ENCODE data around the gene KRTAP5-4.
"Not testable (repeated sequence)": the region's sequence is repeated elsewhere in the genome, so short reads cannot be mapped to it uniquely, and the experiment has no call there.

DNA sequence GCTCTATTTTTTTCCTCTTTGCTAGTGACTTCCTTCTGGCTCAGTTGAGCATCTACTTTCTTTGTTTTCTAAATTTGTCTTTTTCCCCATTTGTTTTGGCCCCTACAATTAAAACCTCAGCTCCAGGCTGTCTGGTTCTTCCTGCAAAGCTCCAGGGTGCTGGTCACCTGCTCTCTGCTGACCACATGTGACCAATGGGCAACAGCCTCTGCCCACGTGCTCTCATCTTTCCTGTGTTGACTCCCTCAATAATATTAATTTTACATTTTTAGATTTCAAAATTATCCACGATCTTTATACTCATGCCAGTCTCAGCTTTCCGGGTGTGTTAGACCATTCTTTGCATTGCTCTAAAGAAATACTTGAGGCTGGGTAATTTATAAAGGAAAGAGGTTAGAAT is 23.5 kb downstream of the KRTAP5-4 start:
- TF ChIP-seq, protein P1, sequence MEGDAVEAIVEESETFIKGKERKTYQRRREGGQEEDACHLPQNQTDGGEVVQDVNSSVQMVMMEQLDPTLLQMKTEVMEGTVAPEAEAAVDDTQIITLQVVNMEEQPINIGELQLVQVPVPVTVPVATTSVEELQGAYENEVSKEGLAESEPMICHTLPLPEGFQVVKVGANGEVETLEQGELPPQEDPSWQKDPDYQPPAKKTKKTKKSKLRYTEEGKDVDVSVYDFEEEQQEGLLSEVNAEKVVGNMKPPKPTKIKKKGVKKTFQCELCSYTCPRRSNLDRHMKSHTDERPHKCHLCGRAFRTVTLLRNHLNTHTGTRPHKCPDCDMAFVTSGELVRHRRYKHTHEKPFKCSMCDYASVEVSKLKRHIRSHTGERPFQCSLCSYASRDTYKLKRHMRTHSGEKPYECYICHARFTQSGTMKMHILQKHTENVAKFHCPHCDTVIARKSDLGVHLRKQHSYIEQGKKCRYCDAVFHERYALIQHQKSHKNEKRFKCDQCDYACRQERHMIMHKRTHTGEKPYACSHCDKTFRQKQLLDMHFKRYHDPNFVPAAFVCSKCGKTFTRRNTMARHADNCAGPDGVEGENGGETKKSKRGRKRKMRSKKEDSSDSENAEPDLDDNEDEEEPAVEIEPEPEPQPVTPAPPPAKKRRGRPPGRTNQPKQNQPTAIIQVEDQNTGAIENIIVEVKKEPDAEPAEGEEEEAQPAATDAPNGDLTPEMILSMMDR (IDR thresholded peaks at IDR 0.05): not testable (repeated sequence)
- TF ChIP-seq, protein P2, sequence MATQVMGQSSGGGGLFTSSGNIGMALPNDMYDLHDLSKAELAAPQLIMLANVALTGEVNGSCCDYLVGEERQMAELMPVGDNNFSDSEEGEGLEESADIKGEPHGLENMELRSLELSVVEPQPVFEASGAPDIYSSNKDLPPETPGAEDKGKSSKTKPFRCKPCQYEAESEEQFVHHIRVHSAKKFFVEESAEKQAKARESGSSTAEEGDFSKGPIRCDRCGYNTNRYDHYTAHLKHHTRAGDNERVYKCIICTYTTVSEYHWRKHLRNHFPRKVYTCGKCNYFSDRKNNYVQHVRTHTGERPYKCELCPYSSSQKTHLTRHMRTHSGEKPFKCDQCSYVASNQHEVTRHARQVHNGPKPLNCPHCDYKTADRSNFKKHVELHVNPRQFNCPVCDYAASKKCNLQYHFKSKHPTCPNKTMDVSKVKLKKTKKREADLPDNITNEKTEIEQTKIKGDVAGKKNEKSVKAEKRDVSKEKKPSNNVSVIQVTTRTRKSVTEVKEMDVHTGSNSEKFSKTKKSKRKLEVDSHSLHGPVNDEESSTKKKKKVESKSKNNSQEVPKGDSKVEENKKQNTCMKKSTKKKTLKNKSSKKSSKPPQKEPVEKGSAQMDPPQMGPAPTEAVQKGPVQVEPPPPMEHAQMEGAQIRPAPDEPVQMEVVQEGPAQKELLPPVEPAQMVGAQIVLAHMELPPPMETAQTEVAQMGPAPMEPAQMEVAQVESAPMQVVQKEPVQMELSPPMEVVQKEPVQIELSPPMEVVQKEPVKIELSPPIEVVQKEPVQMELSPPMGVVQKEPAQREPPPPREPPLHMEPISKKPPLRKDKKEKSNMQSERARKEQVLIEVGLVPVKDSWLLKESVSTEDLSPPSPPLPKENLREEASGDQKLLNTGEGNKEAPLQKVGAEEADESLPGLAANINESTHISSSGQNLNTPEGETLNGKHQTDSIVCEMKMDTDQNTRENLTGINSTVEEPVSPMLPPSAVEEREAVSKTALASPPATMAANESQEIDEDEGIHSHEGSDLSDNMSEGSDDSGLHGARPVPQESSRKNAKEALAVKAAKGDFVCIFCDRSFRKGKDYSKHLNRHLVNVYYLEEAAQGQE (IDR thresholded peaks at IDR 0.05; ENCODE audit: insufficient read depth in 1 of 2, low read depth in 2 of 2, low read length in 1 of 2): not testable (repeated sequence)
- TF ChIP-seq POLR2AphosphoS5 (IDR thresholded peaks at IDR 0.05; ENCODE audit: low read depth, low read length): not testable (repeated sequence)
